Measurements from ENCODE around the gene THY1.
"Not testable (repeated sequence)": the region's sequence is repeated elsewhere in the genome, so short reads cannot be mapped to it uniquely, and the experiment has no call there.

The THY1 gene

DNA sequence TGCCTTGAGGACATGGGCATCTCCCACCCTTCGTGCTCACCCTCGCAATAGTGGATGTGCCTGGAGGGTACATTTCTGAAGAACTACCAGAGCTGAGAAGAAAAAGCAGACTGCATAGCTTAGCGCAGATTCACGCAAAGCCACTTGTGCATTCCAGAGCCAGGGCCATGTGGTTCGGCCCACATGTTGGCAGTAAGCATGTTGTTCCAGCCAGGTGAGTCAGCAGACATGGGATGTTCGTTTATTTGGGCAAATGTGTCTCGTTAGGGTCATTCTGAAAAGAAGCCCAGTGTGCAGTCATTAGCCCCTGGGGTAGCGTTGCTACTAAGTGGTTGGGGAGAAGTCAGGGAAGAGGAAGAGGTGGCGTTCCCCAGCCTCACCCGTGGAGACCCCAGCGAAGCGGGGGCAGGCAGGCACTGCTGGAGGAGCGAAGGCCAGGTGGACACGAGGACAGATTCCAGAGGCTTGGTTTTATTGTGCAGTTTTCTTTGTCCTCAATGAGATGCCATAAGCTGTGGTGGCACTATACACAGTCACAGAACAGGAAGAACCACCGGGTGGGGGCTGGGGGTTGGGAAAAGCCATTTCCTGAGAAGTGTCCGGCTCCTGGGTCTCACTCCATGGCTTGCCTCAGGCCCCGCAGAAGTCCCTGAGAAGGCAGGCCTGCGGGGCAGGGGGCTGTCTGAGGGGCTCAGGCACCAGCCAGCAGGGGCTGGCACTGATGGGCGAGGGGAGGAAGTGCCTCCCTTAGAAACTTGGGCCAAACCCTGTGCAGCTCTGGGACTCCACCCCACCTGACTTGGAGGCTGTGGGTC lies 5.0 kb downstream of the THY1 start:
- peak; percentile 39 for DNase-seq

DNA sequence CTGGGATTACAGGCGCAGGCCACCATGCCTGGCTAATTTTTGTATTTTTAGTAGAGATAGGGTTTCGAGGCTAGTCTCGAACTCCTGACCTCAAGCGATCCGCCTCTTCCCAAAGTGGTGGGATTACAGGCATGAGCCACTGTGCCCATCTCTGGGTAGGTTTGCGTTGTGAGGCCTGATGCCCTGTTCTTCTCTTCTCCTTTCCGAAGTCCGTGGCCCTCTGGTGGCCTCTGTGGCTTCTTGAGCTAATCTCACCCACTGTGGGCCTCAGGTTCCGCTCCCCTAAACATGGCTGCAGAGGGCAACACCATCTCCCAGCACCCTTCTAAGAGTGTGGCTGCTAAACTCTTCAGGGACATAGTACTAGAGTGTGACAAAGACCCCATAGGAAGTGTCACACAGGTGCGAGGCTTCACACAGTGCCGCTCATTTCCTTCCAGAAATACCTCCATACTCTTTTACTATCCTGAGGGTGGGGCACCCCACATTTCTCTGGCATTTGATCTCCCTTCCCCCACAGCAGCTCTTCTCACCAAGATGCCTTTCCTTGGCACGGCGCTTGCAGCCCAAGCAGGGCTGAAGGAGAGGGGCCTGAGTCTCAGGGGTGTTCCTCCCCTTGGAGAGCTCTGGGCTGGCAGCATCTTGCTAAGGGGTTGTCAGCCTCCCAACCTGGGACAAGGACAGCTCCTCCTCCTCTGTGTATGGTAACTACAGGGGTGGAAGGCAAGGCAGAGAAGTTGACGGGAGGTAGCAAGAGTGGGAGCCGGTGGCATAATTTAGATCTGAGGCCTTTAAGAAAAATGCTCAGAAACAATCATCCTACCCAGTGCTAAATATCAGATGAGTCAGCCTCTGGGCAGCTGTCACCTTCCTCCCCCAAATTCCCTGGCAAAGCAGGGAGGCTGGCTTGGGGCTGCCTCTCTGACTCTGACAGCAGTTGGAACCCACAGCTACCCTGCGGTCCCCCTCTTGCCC lies 6.1 kb downstream of the THY1 start:
- peak; percentile 61 for DNase-seq

DNA sequence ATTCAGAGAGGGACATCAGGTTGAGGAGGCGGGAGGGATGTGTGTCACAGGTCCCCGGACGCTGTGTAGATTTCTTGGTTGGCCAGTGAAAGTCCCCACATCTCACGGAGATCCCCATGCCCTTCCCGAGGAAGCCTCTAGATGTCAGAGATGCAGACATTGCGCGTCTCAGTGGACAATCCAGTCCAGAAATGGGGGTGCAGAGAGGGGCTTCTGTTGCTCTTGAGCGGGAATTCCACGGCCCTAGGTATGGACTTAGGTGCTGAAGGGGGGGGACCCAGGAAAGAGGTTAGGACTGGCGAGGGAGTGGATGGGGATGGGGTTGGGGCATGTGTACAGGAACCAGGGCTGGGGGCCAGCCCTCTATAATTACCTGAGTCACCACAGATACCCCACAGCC lies 7.0 kb downstream of the THY1 start:
- no peak for DNase-seq

- DNase-seq = no peak
Observed at GRCh38 chr11:119415517-119415916, 7.5 kb downstream of the THY1 start.

- DNase-seq = no peak
Observed at GRCh38 chr11:119414734-119415133, 8.2 kb downstream of the THY1 start.

- no peak for DNase-seq
Observed at GRCh38 chr11:119414321-119414720, 8.7 kb downstream of the THY1 start.

- no peak for DNase-seq
Observed at GRCh38 chr11:119412072-119412471, 10.9 kb downstream of the THY1 start.

- no peak for DNase-seq
Observed at GRCh38 chr11:119410501-119410900, 12.5 kb downstream of the THY1 start.

- DNase-seq = no peak
Observed at GRCh38 chr11:119409731-119410130, 13.2 kb downstream of the THY1 start.

- DNase-seq = no peak
Observed at GRCh38 chr11:119406005-119406404, 17.0 kb downstream of the THY1 start.

- not testable (repeated sequence) for DNase-seq
Observed at GRCh38 chr11:119405448-119405847, 17.5 kb downstream of the THY1 start.

DNA sequence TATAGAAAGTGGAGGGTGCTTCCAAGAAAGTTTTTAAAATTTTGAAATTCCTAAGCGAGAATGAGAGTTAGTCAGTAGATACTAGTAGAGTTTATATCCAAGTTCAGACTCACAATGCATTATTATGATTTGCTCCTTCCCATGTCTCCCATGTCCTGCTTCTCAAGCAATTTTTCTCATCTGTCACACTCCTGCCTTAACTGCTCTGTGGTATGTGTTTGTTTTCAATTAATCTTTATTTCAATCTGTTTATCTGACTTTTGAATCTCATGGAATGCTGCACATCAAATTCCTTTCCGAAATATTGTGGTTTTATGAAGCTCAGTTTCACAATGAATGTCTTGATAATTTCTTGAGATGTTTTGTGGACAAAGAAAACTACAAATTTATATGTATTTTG lies 18.1 kb downstream of the THY1 start:
- DNase-seq = no peak

DNA sequence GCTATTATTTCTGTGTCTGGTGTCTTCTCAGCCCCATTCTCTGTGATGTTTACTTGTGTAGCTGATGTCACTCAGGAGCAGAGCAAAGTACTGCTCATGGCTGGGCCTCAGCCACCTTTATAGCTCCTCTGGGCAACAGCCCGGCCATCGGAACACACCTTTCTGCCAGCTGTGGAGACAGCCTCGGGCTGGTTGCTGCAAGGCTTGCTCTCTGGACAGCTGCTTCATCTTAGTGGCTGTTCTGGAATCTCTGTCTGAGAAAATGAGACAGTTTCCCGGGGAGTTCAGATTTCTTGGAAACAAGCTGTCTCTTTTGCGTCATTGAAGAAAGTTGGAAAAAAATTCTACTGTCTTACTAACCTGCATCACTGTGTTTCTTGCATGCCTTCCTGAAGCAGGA lies 20.0 kb downstream of the THY1 start:
- DNase-seq = peak; percentile 37

DNA sequence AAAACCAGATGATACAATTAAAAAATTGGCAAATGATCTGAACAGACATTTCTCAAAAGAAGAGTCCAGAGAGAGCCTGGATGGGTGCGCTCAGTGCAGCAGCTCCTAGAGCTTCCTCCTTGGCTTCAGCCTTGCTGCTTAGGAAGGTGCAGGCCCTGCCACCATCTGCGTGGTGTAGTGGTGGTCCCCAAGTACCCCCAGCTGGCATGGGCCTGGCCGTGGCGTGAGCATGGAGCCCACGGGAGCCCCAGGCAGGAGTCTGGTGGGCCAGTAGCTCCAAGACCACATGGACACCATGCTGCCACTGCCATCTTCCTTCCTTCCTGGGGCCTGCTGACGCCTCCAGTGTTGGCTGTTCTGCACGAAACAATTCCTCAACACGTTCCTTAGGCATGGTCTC lies 20.5 kb downstream of the THY1 start:
- no peak for DNase-seq

GRCh38 chr11:119400860-119401259 lies 22.1 kb downstream of the THY1 start:
- DNase-seq = no peak

DNA sequence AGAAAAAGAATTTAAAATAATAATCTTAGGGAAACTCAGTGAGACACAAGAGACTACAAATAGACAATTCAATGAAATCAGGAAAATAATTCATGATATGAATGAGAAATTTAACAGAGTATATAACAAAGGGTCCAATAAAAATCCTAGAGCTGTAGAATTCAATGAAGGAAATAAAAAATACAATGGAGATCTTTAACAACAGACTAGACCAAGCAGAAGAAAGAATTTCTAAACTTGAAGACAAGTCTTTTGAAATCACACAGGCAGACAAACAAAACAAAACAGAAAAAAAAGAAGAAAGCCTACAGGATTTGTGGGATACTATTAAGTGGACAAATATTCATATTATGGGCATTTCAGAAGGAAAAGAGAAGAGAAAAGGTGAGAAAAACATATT lies 25.2 kb downstream of the THY1 start:
- no peak for DNase-seq

- no peak for DNase-seq
Observed at GRCh38 chr11:119396835-119397234, 26.1 kb downstream of the THY1 start.

DNA sequence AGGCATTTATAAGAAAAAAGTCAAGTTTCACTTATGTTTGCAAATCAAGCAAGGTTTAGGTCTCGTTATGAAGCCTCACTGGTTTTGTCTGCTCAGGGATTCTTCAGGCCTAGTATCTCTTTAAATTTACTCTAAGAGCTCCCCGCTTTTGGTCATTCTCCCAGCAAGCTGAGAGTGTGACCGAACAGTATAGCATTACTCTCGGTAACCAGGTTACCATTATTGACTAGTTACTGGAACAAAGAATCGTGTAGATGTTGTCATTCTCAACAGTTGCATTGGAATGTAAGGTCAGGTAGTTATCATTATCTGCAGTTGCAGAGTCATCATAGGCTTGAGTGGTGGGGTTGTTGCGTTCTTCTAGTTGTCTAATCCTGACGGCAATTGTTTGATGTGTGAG lies 31.7 kb downstream of the THY1 start:
- no peak for DNase-seq

- no peak for DNase-seq
Observed at GRCh38 chr11:119389611-119390254, 33.2 kb downstream of the THY1 start.

DNA sequence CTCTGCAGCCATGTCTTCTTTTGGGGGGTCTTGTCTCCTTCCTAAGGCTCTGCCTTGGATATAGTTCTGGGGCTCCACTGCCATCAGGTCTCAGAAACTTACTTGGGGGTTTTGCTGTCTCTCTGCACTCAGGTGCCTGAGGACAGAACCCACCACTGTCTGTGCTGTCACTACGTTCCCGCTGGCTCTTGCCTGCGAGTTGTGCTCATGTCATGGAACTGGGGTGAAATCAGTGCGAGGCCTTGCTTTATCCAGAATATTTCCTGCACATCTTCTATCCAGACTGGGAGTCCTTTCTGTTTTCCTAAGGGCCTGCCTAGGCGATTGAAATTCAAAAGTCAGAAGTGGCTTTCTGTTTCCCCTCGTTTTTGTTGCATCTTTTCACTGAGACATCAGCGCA lies 34.9 kb downstream of the THY1 start:
- no peak for DNase-seq

- no peak for DNase-seq
Observed at GRCh38 chr11:119384332-119384731, 38.6 kb downstream of the THY1 start.

GRCh38 chr11:119382513-119382912 lies 40.5 kb downstream of the THY1 start:
- not testable (repeated sequence) for DNase-seq

DNA sequence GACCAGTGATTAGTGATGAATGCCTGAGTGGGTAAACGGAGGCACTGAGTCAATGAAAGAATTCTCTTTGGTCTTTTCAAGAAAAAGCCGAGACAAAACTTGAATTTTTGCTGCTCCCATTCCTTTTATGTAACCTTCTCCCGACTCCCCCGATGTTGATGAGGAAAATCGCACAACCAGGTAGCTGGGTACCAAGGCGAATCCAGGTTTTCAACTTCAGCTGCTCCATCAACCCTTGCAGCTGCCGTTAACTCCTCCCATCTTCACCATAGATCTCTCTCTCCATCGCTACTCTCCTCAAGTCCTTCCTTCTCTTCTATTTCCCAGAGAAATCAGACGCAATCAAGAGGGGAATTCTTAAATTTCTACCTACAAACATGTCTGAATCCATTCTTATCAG lies 40.9 kb downstream of the THY1 start:
- DNase-seq = no peak

Measured in femur (tissue), 1 donor.